H1 (cell line): ENCODE measurements around the gene CHST11. TPM values are rescaled to one million over a fixed set of nuclear protein-coding genes. Genes with fewer than 3 reads are reported as not detected.

Experiments
- CTCF ChIA-PET: fragments of 300-600 bp; sonication (Branson Sonifier 250); formaldehyde crosslinking; loops from one replicate; lab custom pipeline; 2021; ENCODE audit not compliant: partially characterized antibody; lab: Charles Lee
- POLR2A ChIA-PET: fragments of 300-600 bp; sonication (Branson Sonifier 250); formaldehyde crosslinking; loops from one replicate; lab custom pipeline; 2021; ENCODE audit warnings: inconsistent platforms; ENCODE audit not compliant: partially characterized antibody; lab: Charles Lee
- DNase-seq, 2 experiments: peaks; one replicate each; pipeline versions ENCODE4 v3.0.0 to v3.0.0-alpha.2; 2010 to 2022; ENCODE audit warnings: low spot score in 2 of 2, low read depth in 1 of 2, mixed read lengths in 1 of 2
- FAIRE-seq: peaks from 2 replicates; lab custom pipeline; 2011; peaks lifted over from hg19 to GRCh38; lab: Jason Lieb, UNC
- H2AFZ ChIP-seq: 2 replicates; pipeline ENCODE4 v1.8.1; 2012; ENCODE audit warnings: low read length, inconsistent platforms
- H2AK5ac ChIP-seq: 2 replicates; pipeline ENCODE4 v1.6.1; 2013; ENCODE audit warnings: low read depth, low read length
- H2BK120ac ChIP-seq: replicated peaks from 2 replicates; pipeline ENCODE3; 2013; ENCODE audit warnings: low read depth, low read length, inconsistent platforms
- H2BK12ac ChIP-seq: 2 replicates; pipeline ENCODE4 v1.6.1; 2013; ENCODE audit warnings: low read depth, low read length
- H2BK15ac ChIP-seq: 2 replicates; pipeline ENCODE4 v1.6.1; 2013; ENCODE audit warnings: low read length
- H2BK20ac ChIP-seq: 2 replicates; pipeline ENCODE4 v1.6.1; 2013; ENCODE audit warnings: low read length
- H2BK5ac ChIP-seq: 2 replicates; pipeline ENCODE4 v1.6.1; 2013; ENCODE audit warnings: low read depth, low read length
- H3K14ac ChIP-seq: 2 replicates; pipeline ENCODE4 v1.6.1; 2013; ENCODE audit warnings: inconsistent platforms; ENCODE audit not compliant: insufficient read length
- H3K18ac ChIP-seq: 2 replicates; pipeline ENCODE4 v1.6.1; 2013; ENCODE audit warnings: low read length; ENCODE audit errors: extremely low read depth
- H3K23ac ChIP-seq: 2 replicates; pipeline ENCODE4 v1.6.1; 2013; ENCODE audit warnings: inconsistent platforms; ENCODE audit not compliant: insufficient read length
- H3K23me2 ChIP-seq: 2 replicates; pipeline ENCODE4 v1.6.1; 2013; ENCODE audit warnings: low read depth, low read length
- H3K27ac ChIP-seq: 2 replicates; pipeline ENCODE4 v1.6.1; 2011; ENCODE audit warnings: low read depth, low read length, inconsistent platforms
- H3K27me3 ChIP-seq, 4 experiments: replicated peaks in 1 of 4; 1 replicate in 1 of 4; 2 replicates in 3 of 4; pipeline versions ENCODE4 v1.6.1 to v1.8.1; 2011 to 2013; ENCODE audit warnings: low read length in 3 of 4, mild to moderate bottlenecking in 3 of 4, inconsistent platforms in 2 of 4, mixed read lengths in 2 of 4, moderate library complexity in 1 of 4; ENCODE audit not compliant: control insufficient read depth in 3 of 4, insufficient read depth in 3 of 4; ENCODE audit errors: extremely low read depth in 1 of 4
- H3K36me3 ChIP-seq, 4 experiments: 2 replicates each; pipeline versions ENCODE4 v1.6.1 to v1.8.1; 2011 to 2013; ENCODE audit warnings: mild to moderate bottlenecking in 4 of 4, low read length in 3 of 4, moderate library complexity in 2 of 4, control low read depth in 1 of 4, inconsistent platforms in 1 of 4; ENCODE audit not compliant: insufficient read depth in 4 of 4, control insufficient read depth in 2 of 4
- H3K4ac ChIP-seq: replicated peaks from 2 replicates; pipeline ENCODE3; 2013; ENCODE audit warnings: low read length, low read depth, mixed read lengths, inconsistent platforms; ENCODE audit not compliant: insufficient read length
- H3K4me1 ChIP-seq, 4 experiments: replicated peaks in 1 of 4; 1 replicate in 1 of 4; 2 replicates in 3 of 4; pipeline versions ENCODE4 v1.6.1 to v1.8.1; 2011 to 2013; ENCODE audit warnings: low read length in 3 of 4, inconsistent platforms in 2 of 4, mixed read lengths in 1 of 4; ENCODE audit not compliant: insufficient read depth in 4 of 4, control insufficient read depth in 3 of 4
- H3K4me2 ChIP-seq, 2 experiments: 2 replicates each; pipeline versions ENCODE4 v1.6.1 to v1.8.1; 2011 to 2013; ENCODE audit warnings: low read depth in 2 of 2, low read length in 2 of 2, control low read depth in 1 of 2, inconsistent platforms in 1 of 2, mild to moderate bottlenecking in 1 of 2; ENCODE audit not compliant: insufficient read depth in 1 of 2
- H3K4me3 ChIP-seq, 4 experiments: fragments of 200-600, 300-600 bp in 1 of 4; sonication (generic), shearing (Covaris generic), sonication (Bioruptor Twin) in 1 of 4; 2 replicates each; pipeline versions ENCODE4 v1.5.1 to v1.8.1; 2011 to 2016; ENCODE audit warnings: low read length in 4 of 4, low read depth in 3 of 4, control low read depth in 2 of 4, inconsistent platforms in 2 of 4, mild to moderate bottlenecking in 2 of 4, mixed read lengths in 1 of 4, moderate library complexity in 1 of 4; ENCODE audit not compliant: insufficient read depth in 2 of 4; ENCODE audit errors: extremely low read depth in 1 of 4
- H3K56ac ChIP-seq: replicated peaks from 2 replicates; pipeline ENCODE3; 2013; ENCODE audit warnings: low read depth, mild to moderate bottlenecking, mixed read lengths, low read length, inconsistent platforms; ENCODE audit not compliant: insufficient read length
- H3K79me1 ChIP-seq: 2 replicates; pipeline ENCODE4 v1.6.1; 2013; ENCODE audit warnings: low read depth, low read length, control low read depth
- H3K79me2 ChIP-seq, 2 experiments: 2 replicates each; pipeline versions ENCODE4 v1.6.1 to v1.8.1; 2012 to 2013; ENCODE audit warnings: low read length in 2 of 2, mild to moderate bottlenecking in 2 of 2, inconsistent platforms in 1 of 2; ENCODE audit not compliant: insufficient read depth in 2 of 2, control insufficient read depth in 1 of 2
- H3K9ac ChIP-seq, 4 experiments: replicated peaks in 1 of 4; 1 replicate in 1 of 4; 2 replicates in 3 of 4; pipeline versions ENCODE4 v1.6.1 to v1.8.1; 2011 to 2013; ENCODE audit warnings: low read depth in 3 of 4, low read length in 3 of 4, control low read depth in 2 of 4, mild to moderate bottlenecking in 2 of 4, moderate library complexity in 2 of 4, inconsistent platforms in 1 of 4; ENCODE audit errors: extremely low read depth in 1 of 4
- H3K9me3 ChIP-seq, 2 experiments: 2 replicates each; pipeline versions ENCODE4 v1.6.1 to v1.8.1; 2012 to 2013; ENCODE audit warnings: mild to moderate bottlenecking in 2 of 2, moderate library complexity in 2 of 2, control low read depth in 1 of 2, inconsistent platforms in 1 of 2, low read depth in 1 of 2, low read length in 1 of 2, mixed read lengths in 1 of 2; ENCODE audit not compliant: insufficient read depth in 2 of 2
- H4K20me1 ChIP-seq, 2 experiments: replicated peaks in 1 of 2; 2 replicates each; pipeline versions ENCODE3 to v1.8.1; 2011 to 2013; ENCODE audit warnings: inconsistent platforms in 2 of 2, low read length in 2 of 2, mild to moderate bottlenecking in 1 of 2; ENCODE audit not compliant: insufficient read depth in 2 of 2, control insufficient read depth in 1 of 2
- H4K5ac ChIP-seq: 2 replicates; pipeline ENCODE4 v1.6.1; 2013; ENCODE audit warnings: low read length, low read depth, mixed read lengths, inconsistent platforms; ENCODE audit not compliant: insufficient read length
- H4K8ac ChIP-seq: 2 replicates; pipeline ENCODE4 v1.8.0; 2013; ENCODE audit warnings: mild to moderate bottlenecking, moderate library complexity, low read length, inconsistent platforms; ENCODE audit not compliant: insufficient read depth; ENCODE audit errors: extremely low read depth
- H4K91ac ChIP-seq: replicated peaks from 2 replicates; pipeline ENCODE3; 2013; ENCODE audit warnings: low read length, mixed read lengths, inconsistent platforms; ENCODE audit not compliant: insufficient read length
- BACH1 ChIP-seq: IDR thresholded peaks from 2 replicates; pipeline ENCODE4 v1.6.1; 2012; ENCODE audit warnings: low read length, improper control_type of control experiment
- CHD1 ChIP-seq: IDR thresholded peaks from 2 replicates; pipeline ENCODE4 v1.6.1; 2012; ENCODE audit warnings: low read depth, low read length, improper control_type of control experiment
- GTF2F1 ChIP-seq: IDR thresholded peaks from 2 replicates; pipeline ENCODE4 v1.6.1; 2012; ENCODE audit warnings: low read depth, low read length, improper control_type of control experiment, borderline replicate concordance
- POLR2AphosphoS5 ChIP-seq: IDR thresholded peaks from 2 replicates; pipeline ENCODE4 v1.6.1; 2011; ENCODE audit warnings: low read depth, low read length
- RBBP5 ChIP-seq: IDR thresholded peaks from 2 replicates; pipeline ENCODE4 v1.7.1; 2012; ENCODE audit warnings: low read depth, mild to moderate bottlenecking, inconsistent platforms, low read length, moderate library complexity, borderline replicate concordance
- RNF2 ChIP-seq: fragments of 200-900, 300-1000 bp; sonication (generic); IDR thresholded peaks from 2 replicates; pipeline ENCODE4 v1.7.1; 2016; ENCODE audit warnings: borderline replicate concordance, low read depth, mild to moderate bottlenecking, antibody characterized with exemption, low read length; ENCODE audit not compliant: poor library complexity, severe bottlenecking; ENCODE audit errors: missing control alignments
- SIRT6 ChIP-seq: IDR thresholded peaks from one replicate; pipeline ENCODE4 v1.7.1; 2012; ENCODE audit warnings: low read length, inconsistent platforms
- WGBS, 2 experiments: shearing (Covaris generic) in 1 of 2; methylation state at CpG; one replicate each; pipeline versions ENCODE4 v1.1.6 to v1.1.7; 2013 to 2015; ENCODE audit warnings: low lambda C conversion rate in 2 of 2, mixed read lengths in 2 of 2, inconsistent platforms in 1 of 2, low coverage in 1 of 2, missing lambda C conversion rate in 1 of 2; ENCODE audit not compliant: insufficient replicate concordance in 2 of 2, insufficient coverage in 1 of 2, insufficient read length in 1 of 2; ENCODE audit errors: extremely low coverage in 1 of 2, missing lambda C conversion rate in 1 of 2; 5-methylcytosine and 5-hydroxymethylcytosine counted together
- polyA plus RNA-seq, 7 experiments: library from polyadenylated mRNA; depleted of rRNA in 3 of 7; stranded (reverse) in 5 of 7; unstranded in 2 of 7; fragments of >200 nt in 5 of 7; fragments of 200-250 nt in 2 of 7; gene quantifications; 1 replicate in 5 of 7; 2 replicates in 1 of 7; 4 replicates in 1 of 7; pipeline versions ENCODE4 v1.2.1 to v1.2.3, GENCODE V29; 2011 to 2013; ENCODE audit warnings: missing spikeins in 2 of 7, mixed read lengths in 2 of 7
- total RNA-seq: library from RNA; stranded (reverse); fragmentation: NEBNext Ultra II Directional; extraction: Animal tissue kit (Norgen Biotek cat#: 25700); gene quantifications from 2 replicates; pipeline ENCODE4 v1.2.1, GENCODE V29; 2021

CHST11 gene
- total and polyA plus RNA-seq, 2 of the 8 experiments (the other 6 are each of a cell fraction or from before 2014, with no cell fraction given) = 14.4 to 20.8 TPM

- H2BK120ac ChIP-seq = no peak overlapping the region
- no peaks in the 10 kb centered on the region for H3K27me3 ChIP-seq
- no peak overlapping the region for H2AFZ ChIP-seq
- no peak overlapping the region for H3K27ac ChIP-seq
- H3K4ac ChIP-seq = no peak overlapping the region
- H3K4me1 ChIP-seq = no peaks in the 10 kb centered on the region
- no peak overlapping the region for H3K4me2 ChIP-seq
- CTCF ChIA-PET = interaction anchor here (0.6 kb wide), 1 partner anchor 136 kb away, joined by 3 read pairs; no protein-coding TSS in a partner anchor
- no peaks in the 10 kb centered on the region for H3K36me3 ChIP-seq
- TF ChIP-seq BACH1 (no peak), SIRT6 (no peak), CHD1 (no peak), RBBP5 (no peak), GTF2F1 (no peak), RNF2 (no peak), POLR2AphosphoS5 (no peak)
- TF ChIP-seq, all 59 proteins: peak for 0
- no peak overlapping the region for H3K56ac ChIP-seq
- H4K20me1 ChIP-seq = peaks cover 0 to 2% of the 10 kb centered on the region in 2 experiments
- no peaks in the 10 kb centered on the region for H3K79me2 ChIP-seq
- no peak overlapping the region for H3K4me3 ChIP-seq
- 84 to 100% methylated on average over 1 to 4 of the region's 4 CpGs for whole genome bisulfite sequencing, 2 experiments
- H3K14ac ChIP-seq = no peak overlapping the region
- no peak overlapping the region for H4K8ac ChIP-seq
- H4K91ac ChIP-seq = no peak overlapping the region
- POLR2A ChIA-PET = no interaction called here
- DNase-seq = no peak
- no peaks in the 10 kb centered on the region for H3K79me1 ChIP-seq
- no peak overlapping the region for H2AK5ac ChIP-seq
- no peak overlapping the region for H2BK5ac ChIP-seq
- H2BK15ac ChIP-seq = no peak overlapping the region
- H3K9me3 ChIP-seq = peaks cover 3 to 6% of the 10 kb centered on the region in 2 experiments
- no peak overlapping the region for H2BK12ac ChIP-seq
- H3K18ac ChIP-seq = no peak overlapping the region
- H4K5ac ChIP-seq = no peak overlapping the region
- H3K23me2 ChIP-seq = no peaks in the 10 kb centered on the region
- no peak for FAIRE-seq
- H3K23ac ChIP-seq = no peak overlapping the region
- H3K9ac ChIP-seq = no peak overlapping the region
- H2BK20ac ChIP-seq = no peak overlapping the region
Observed at GRCh38 chr12:104689635-104690034, 232.9 kb downstream of the CHST11 start.
